Type B pancreatic cell (in vitro differentiated cells): Measurements from ENCODE around the gene ERBB2. TPM values are rescaled to one million over a fixed set of nuclear protein-coding genes. Genes with fewer than 3 reads are reported as not detected.

Experiments used
- DNase-seq: peaks from one replicate; pipeline ENCODE4 v3.0.0; 2021; ENCODE audit warnings: mixed read lengths; ENCODE audit not compliant: unreplicated experiment; ENCODE audit errors: extremely low spot score
- H3K27ac Mint-ChIP-seq: 2 replicates; pipeline ENCODE4 v1.8.0; 2021; ENCODE audit warnings: mild to moderate bottlenecking, mixed read lengths
- H3K27me3 Mint-ChIP-seq: 2 replicates; pipeline ENCODE4 v1.8.0; 2021; ENCODE audit warnings: mixed read lengths
- H3K36me3 Mint-ChIP-seq: 2 replicates; pipeline ENCODE4 v1.8.0; 2021; ENCODE audit warnings: mixed read lengths
- H3K4me1 Mint-ChIP-seq: one replicate; pipeline ENCODE4 v1.8.0; 2021; ENCODE audit warnings: mixed read lengths; ENCODE audit not compliant: unreplicated experiment
- H3K4me3 Mint-ChIP-seq: 2 replicates; pipeline ENCODE4 v1.8.0; 2021; ENCODE audit warnings: mild to moderate bottlenecking, mixed read lengths
- H3K9me3 Mint-ChIP-seq: 2 replicates; pipeline ENCODE4 v1.8.0; 2021; ENCODE audit warnings: mixed read lengths
- CTCF ChIP-seq: fragments of 200-600 bp; sonication (generic); conservative IDR thresholded peaks from 2 replicates; pipeline ENCODE4 v1.5.0; 2021; ENCODE audit warnings: antibody characterized with exemption, mild to moderate bottlenecking
- total RNA-seq: library from RNA; stranded (reverse); gene quantifications from 2 replicates; pipeline ENCODE4 v1.2.1, GENCODE V29; 2021; ENCODE audit warnings: low replicate concordance

The ERBB2 gene
- total RNA-seq, 1 donor from 2014 or later, result 123 TPM

- DNase-seq, result no peak
- H3K9me3 Mint-ChIP-seq, result no peaks in the 10 kb centered on the region
- H3K4me3 Mint-ChIP-seq, result peak within 1 kb of the TSS; percentile 97
- no peaks in the 10 kb centered on the region for H3K36me3 Mint-ChIP-seq
- peaks cover 26% of the 10 kb centered on the region for H3K4me1 Mint-ChIP-seq
- peak within 1 kb of the TSS; percentile 98 for H3K27ac Mint-ChIP-seq
- TF ChIP-seq CTCF, result no peak
- peaks cover 40% of the 10 kb centered on the region for H3K27me3 Mint-ChIP-seq
Observed at GRCh38 chr17:39737760-39738567, 38.1 kb downstream of the ERBB2 start, which contains the start of gene GRB7. TSS of gene GRB7 (plus strand) at chr17:39737938. CDS start at chr17:39742302, 4,364 bp downstream.

- Mint-ChIP-seq H3K4me3 (peak overlapping the region; percentile 97), H3K27ac (peak overlapping the region; percentile 98), H3K27me3 (peaks cover 40% of the 10 kb centered on the region), H3K36me3 (no peaks in the 10 kb centered on the region), H3K4me1 (peaks cover 26% of the 10 kb centered on the region), H3K9me3 (no peaks in the 10 kb centered on the region)
- no peak for DNase-seq
- no peak for TF ChIP-seq CTCF
Observed at GRCh38 chr17:39738568-39738901, 38.7 kb downstream of the ERBB2 start.

- no peak for TF ChIP-seq CTCF
- Mint-ChIP-seq H3K36me3 (no peaks in the 10 kb centered on the region), H3K9me3 (no peaks in the 10 kb centered on the region), H3K4me3 (peak overlapping the region; percentile 97), H3K27ac (peak overlapping the region; percentile 98), H3K4me1 (peaks cover 26% of the 10 kb centered on the region), H3K27me3 (peaks cover 40% of the 10 kb centered on the region)
- no peak for DNase-seq
Observed at GRCh38 chr17:39738983-39739884, 39.4 kb downstream of the ERBB2 start.

- Mint-ChIP-seq H3K4me1 (peaks cover 26% of the 10 kb centered on the region), H3K27ac (peak overlapping the region; percentile 98)
Observed at GRCh38 chr17:39739885-39740356, 40.1 kb downstream of the ERBB2 start.

More at GRCh38 chr17:39739885-39740356, 40.1 kb downstream of the ERBB2 start:
- Mint-ChIP-seq H3K9me3 (no peaks in the 10 kb centered on the region), H3K27me3 (peaks cover 40% of the 10 kb centered on the region), H3K36me3 (no peaks in the 10 kb centered on the region), H3K4me3 (peak overlapping the region; percentile 97)
- DNase-seq, result no peak
- no peak for TF ChIP-seq CTCF
